Stimulated activated naive CD8-positive, alpha-beta T cell treated with anti-CD3 and anti-CD28 coated beads, Interleukin-15, amount 100 ng/mL, for 72 hours (primary cell): Measurements from ENCODE around the gene OR4E1.
"Not testable (repeated sequence)": the region's sequence is repeated elsewhere in the genome, so short reads cannot be mapped to it uniquely, and the experiment has no call there.

Experiments
- ATAC-seq: fragments of 150-1000 bp; cut with Tn5 transposase; 2 replicates; pipeline ENCODE4 v1.10.0; 2021; ENCODE audit warnings: mild to moderate bottlenecking, moderate library complexity
- DNase-seq, 2 donors: peaks; one replicate each; pipeline ENCODE4 v3.0.0; 2021 to 2022
- H3K27ac Mint-ChIP-seq, 2 donors: one replicate each; pipeline ENCODE4 v1.8.0; 2022; ENCODE audit warnings: mild to moderate bottlenecking in 2 of 2, mixed read lengths in 2 of 2, moderate library complexity in 2 of 2
- H3K27me3 Mint-ChIP-seq: one replicate; pipeline ENCODE4 v1.8.0; 2022; ENCODE audit warnings: mixed read lengths
- H3K4me1 Mint-ChIP-seq: one replicate; pipeline ENCODE4 v1.8.0; 2022; ENCODE audit warnings: mild to moderate bottlenecking, mixed read lengths
- H3K4me3 Mint-ChIP-seq, 2 donors: one replicate each; pipeline ENCODE4 v1.8.0; 2022; ENCODE audit warnings: mild to moderate bottlenecking in 2 of 2, mixed read lengths in 2 of 2, moderate library complexity in 1 of 2
- H3K9me3 Mint-ChIP-seq, 2 donors: one replicate each; pipeline ENCODE4 v1.8.0; 2022; ENCODE audit warnings: mixed read lengths in 2 of 2

Gene OR4E1

GRCh38 chr14:21673718-21674117 is at the start of gene OR4E1:
OR4E1 (minus strand) TSS chr14:21673818; CDS start chr14:21670935, 2,883 bp downstream.
- no peak for DNase-seq

GRCh38 chr14:21721504-21721903 is 47.9 kb upstream of the OR4E1 start:
- ATAC-seq (no peak), DNase-seq (no peak)
- Mint-ChIP-seq H3K4me1 (no peaks in the 10 kb centered on the region), H3K27ac (no peak overlapping the region), H3K4me3 (no peak overlapping the region), H3K27me3 (peaks cover 35% of the 10 kb centered on the region), H3K9me3 (no peaks in the 10 kb centered on the region)

More at GRCh38 chr14:21673718-21674117, at the start of gene OR4E1:
- ATAC-seq, result no peak
- Mint-ChIP-seq H3K27ac (no peak within 1 kb of the TSS), H3K9me3 (peaks cover 0 to 7% of the 10 kb centered on the region in 2 donors), H3K4me1 (no peaks in the 10 kb centered on the region), H3K4me3 (no peak within 1 kb of the TSS), H3K27me3 (peaks cover 35% of the 10 kb centered on the region)

GRCh38 chr14:21719841-21720240 is 46.2 kb upstream of the OR4E1 start:
- H3K4me3 Mint-ChIP-seq, result no peak overlapping the region
- no peaks in the 10 kb centered on the region for H3K4me1 Mint-ChIP-seq
- no peaks in the 10 kb centered on the region for H3K9me3 Mint-ChIP-seq
- H3K27me3 Mint-ChIP-seq, result peaks cover 37% of the 10 kb centered on the region
- DNase-seq, result no peak
- H3K27ac Mint-ChIP-seq, result no peak overlapping the region
- ATAC-seq, result peak; percentile 45

- DNase-seq (no peak), ATAC-seq (peak; percentile 62)
- peak overlapping the region; percentile 35 to 56 for H3K4me3 Mint-ChIP-seq
- H3K27ac Mint-ChIP-seq, result peak overlapping the region; percentile 60 to 79
- peaks cover 6% of the 10 kb centered on the region for H3K4me1 Mint-ChIP-seq
- H3K27me3 Mint-ChIP-seq, result peaks cover 31% of the 10 kb centered on the region
- no peaks in the 10 kb centered on the region for H3K9me3 Mint-ChIP-seq
Observed at GRCh38 chr14:21714318-21714929, 40.8 kb upstream of the OR4E1 start.

GRCh38 chr14:21712036-21712435 is 38.4 kb upstream of the OR4E1 start:
- DNase-seq, result no peak
- peaks cover 1 to 10% of the 10 kb centered on the region in 2 donors for H3K9me3 Mint-ChIP-seq
- H3K4me1 Mint-ChIP-seq, result peaks cover 6% of the 10 kb centered on the region
- H3K27me3 Mint-ChIP-seq, result peaks cover 21% of the 10 kb centered on the region
- peak overlapping the region; percentile 28 to 60 for H3K4me3 Mint-ChIP-seq
- H3K27ac Mint-ChIP-seq, result no peak overlapping the region
- peak; percentile 54 for ATAC-seq

GRCh38 chr14:21711360-21711961 is 37.8 kb upstream of the OR4E1 start:
- DNase-seq (no peak), ATAC-seq (peak; percentile 75)
- Mint-ChIP-seq H3K4me3 (peak overlapping the region in 1 of 2 donors; percentile 60), H3K27ac (peak overlapping the region in 1 of 2 donors; percentile 38), H3K27me3 (peaks cover 27% of the 10 kb centered on the region), H3K4me1 (peaks cover 6% of the 10 kb centered on the region), H3K9me3 (peaks cover 7 to 15% of the 10 kb centered on the region in 2 donors)

GRCh38 chr14:21704338-21704737 is 30.7 kb upstream of the OR4E1 start:
- H3K27me3 Mint-ChIP-seq, result peaks cover 25% of the 10 kb centered on the region
- peak; percentile 57 for ATAC-seq
- H3K27ac Mint-ChIP-seq, result no peak overlapping the region
- peaks cover 23% of the 10 kb centered on the region for H3K4me1 Mint-ChIP-seq
- H3K9me3 Mint-ChIP-seq, result peaks cover 8 to 19% of the 10 kb centered on the region in 2 donors
- DNase-seq, result no peak
- H3K4me3 Mint-ChIP-seq, result peak overlapping the region in 1 of 2 donors; percentile 30

GRCh38 chr14:21703357-21704326 is 30.0 kb upstream of the OR4E1 start:
- peaks cover 30% of the 10 kb centered on the region for H3K27me3 Mint-ChIP-seq
- H3K27ac Mint-ChIP-seq, result no peak overlapping the region
- peak; percentile 99 for ATAC-seq
- H3K4me1 Mint-ChIP-seq, result peaks cover 23% of the 10 kb centered on the region
- H3K4me3 Mint-ChIP-seq, result no peak overlapping the region
- DNase-seq, result peak in 1 of 2 donors; percentile 15
- peaks cover 8 to 19% of the 10 kb centered on the region in 2 donors for H3K9me3 Mint-ChIP-seq

- H3K27me3 Mint-ChIP-seq, result peaks cover 22% of the 10 kb centered on the region
- peaks cover 23% of the 10 kb centered on the region for H3K4me1 Mint-ChIP-seq
- DNase-seq, result no peak
- ATAC-seq, result no peak
- peaks cover 8 to 10% of the 10 kb centered on the region in 2 donors for H3K9me3 Mint-ChIP-seq
- no peak overlapping the region for H3K27ac Mint-ChIP-seq
- H3K4me3 Mint-ChIP-seq, result no peak overlapping the region
Observed at GRCh38 chr14:21702316-21702715, 28.7 kb upstream of the OR4E1 start.

- peaks cover 13% of the 10 kb centered on the region for H3K4me1 Mint-ChIP-seq
- peaks cover 22% of the 10 kb centered on the region for H3K27me3 Mint-ChIP-seq
- DNase-seq (no peak), ATAC-seq (no peak)
- no peak overlapping the region for H3K4me3 Mint-ChIP-seq
- no peak overlapping the region for H3K27ac Mint-ChIP-seq
- no peaks in the 10 kb centered on the region for H3K9me3 Mint-ChIP-seq
Observed at GRCh38 chr14:21699551-21699950, 25.9 kb upstream of the OR4E1 start.

GRCh38 chr14:21698538-21698937 is 24.9 kb upstream of the OR4E1 start:
- ATAC-seq, DNase-seq, H3K27ac Mint-ChIP-seq, H3K4me1 Mint-ChIP-seq, H3K4me3 Mint-ChIP-seq, H3K9me3 Mint-ChIP-seq: not testable (repeated sequence)
- peaks cover 25% of the 10 kb centered on the region for H3K27me3 Mint-ChIP-seq

GRCh38 chr14:21697662-21698061 is 24.0 kb upstream of the OR4E1 start:
- H3K27ac Mint-ChIP-seq, ATAC-seq, H3K9me3 Mint-ChIP-seq, H3K4me1 Mint-ChIP-seq, DNase-seq, H3K4me3 Mint-ChIP-seq: not testable (repeated sequence)
- peaks cover 25% of the 10 kb centered on the region for H3K27me3 Mint-ChIP-seq

- no peak overlapping the region for H3K4me3 Mint-ChIP-seq
- no peaks in the 10 kb centered on the region for H3K9me3 Mint-ChIP-seq
- H3K4me1 Mint-ChIP-seq, result no peaks in the 10 kb centered on the region
- DNase-seq (no peak), ATAC-seq (no peak)
- H3K27me3 Mint-ChIP-seq, result peaks cover 24% of the 10 kb centered on the region
- H3K27ac Mint-ChIP-seq, result no peak overlapping the region
Observed at GRCh38 chr14:21694425-21694824, 20.8 kb upstream of the OR4E1 start.

GRCh38 chr14:21686468-21686867 is 12.8 kb upstream of the OR4E1 start:
- no peaks in the 10 kb centered on the region for H3K4me1 Mint-ChIP-seq
- H3K4me3 Mint-ChIP-seq, result no peak overlapping the region
- DNase-seq (no peak), ATAC-seq (no peak)
- no peaks in the 10 kb centered on the region for H3K9me3 Mint-ChIP-seq
- no peak overlapping the region for H3K27ac Mint-ChIP-seq
- peaks cover 24% of the 10 kb centered on the region for H3K27me3 Mint-ChIP-seq

- Mint-ChIP-seq H3K9me3 (peaks cover 0 to 7% of the 10 kb centered on the region in 2 donors), H3K4me1 (no peaks in the 10 kb centered on the region), H3K27ac (no peak overlapping the region), H3K27me3 (peaks cover 33% of the 10 kb centered on the region), H3K4me3 (no peak overlapping the region)
- DNase-seq (no peak), ATAC-seq (no peak)
Observed at GRCh38 chr14:21680072-21680471, 6.5 kb upstream of the OR4E1 start.
